Endometrial microvascular endothelial cells (primary cell): ENCODE measurements around the gene ARID5B. TPM values are rescaled to one million over a fixed set of nuclear protein-coding genes. Genes with fewer than 3 reads are reported as not detected.

Experiments used
- in situ Hi-C: cut with HindIII; loops from 2 replicates; pipeline ENCODE4 v1.10.0; 2017; ENCODE audit warnings: low sequenced_read_pairs, low pct_unique_long_range_greater_than_20kb; ENCODE audit errors: inconsistent ontology term
- total RNA-seq: library from RNA; depleted of rRNA; stranded (reverse); fragments of >200 nt; gene quantifications from one replicate; pipeline ENCODE4 v1.2.3, GENCODE V29; 2015; ENCODE audit errors: inconsistent ontology term

The ARID5B gene
- total RNA-seq, 1 donor from 2014 or later, result 3.4 TPM

DNA sequence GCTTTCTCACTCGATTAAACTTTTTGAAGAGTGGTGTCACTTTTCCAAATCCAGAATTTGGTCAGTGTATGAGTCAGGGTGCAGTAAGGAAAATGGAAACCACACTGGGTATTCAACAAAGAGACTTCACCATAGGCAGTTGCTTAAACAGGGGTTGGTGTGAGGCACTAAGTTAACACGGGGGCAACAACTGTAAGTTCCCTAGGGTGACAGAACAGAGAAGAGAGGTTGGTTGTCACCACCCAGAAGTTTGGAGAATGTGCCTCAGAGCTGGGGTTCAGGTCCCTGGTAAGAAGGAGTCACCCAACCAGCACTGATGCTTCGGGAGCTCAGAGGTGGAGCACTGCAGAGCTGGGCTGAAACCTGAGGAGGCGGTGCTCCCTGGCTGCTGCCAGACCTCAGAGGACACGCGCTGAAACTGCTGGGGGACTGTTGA lies 170.4 kb downstream of the ARID5B start:
- in situ Hi-C loops, result no loop called here

DNA sequence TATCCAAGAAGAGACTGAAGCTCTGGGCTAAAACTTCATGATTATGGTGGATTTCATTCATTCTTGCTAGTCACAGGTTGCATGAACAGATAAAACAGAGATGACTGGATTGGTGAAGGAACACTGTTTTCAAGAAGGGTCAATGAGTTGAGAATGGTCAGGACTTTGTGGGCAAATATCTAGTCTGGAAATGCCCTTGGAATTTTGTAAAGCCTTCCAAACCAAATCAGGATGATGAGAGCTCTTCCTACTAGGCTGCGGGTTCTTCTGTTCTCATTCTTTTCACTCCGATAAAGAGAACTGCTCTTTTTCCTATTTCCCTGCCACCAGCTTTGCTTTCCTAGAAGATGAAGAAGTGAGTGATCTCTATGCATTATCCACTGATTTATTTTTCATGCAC lies 171.4 kb downstream of the ARID5B start:
- in situ Hi-C loops, result no loop called here

DNA sequence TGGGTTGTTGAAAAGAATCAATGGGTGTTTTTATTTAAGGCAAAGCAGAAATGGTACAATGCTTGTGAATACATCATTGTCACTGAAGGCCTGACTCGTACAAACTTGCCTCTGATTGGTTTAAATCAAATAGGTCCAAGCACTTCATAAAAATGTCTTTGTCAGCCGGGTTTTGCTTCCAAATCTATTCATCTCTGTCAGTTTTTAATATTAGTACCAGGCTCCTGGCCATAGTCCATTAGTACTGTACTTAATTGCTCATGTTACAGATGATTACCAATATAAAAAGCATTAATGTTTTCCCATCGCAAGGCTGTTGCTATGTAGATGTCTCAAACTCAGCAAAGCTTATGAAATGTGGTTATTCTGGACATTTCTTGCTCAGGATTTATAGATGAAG lies 171.9 kb downstream of the ARID5B start:
- in situ Hi-C loops, result no loop called here

DNA sequence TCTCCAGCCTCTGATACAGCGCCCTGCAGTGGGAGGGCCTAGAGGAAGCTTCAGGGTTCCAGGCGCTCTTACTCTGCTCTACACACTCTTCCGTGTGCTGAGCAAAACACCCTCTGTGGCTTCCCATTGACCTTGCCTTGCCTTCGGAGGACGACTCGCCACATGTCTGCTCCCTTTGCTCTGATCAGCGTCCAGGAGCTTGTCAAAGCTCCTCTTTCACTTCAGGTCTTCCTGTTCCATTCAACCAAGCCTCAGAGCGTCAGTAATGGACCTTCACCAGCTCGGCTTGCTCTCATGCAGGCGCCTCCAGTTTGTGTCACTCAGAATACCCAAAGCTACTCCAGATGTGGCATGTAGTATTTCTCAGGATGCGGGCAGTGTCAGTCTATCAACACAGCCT lies 173.9 kb downstream of the ARID5B start:
- in situ Hi-C loops, result no loop called here

DNA sequence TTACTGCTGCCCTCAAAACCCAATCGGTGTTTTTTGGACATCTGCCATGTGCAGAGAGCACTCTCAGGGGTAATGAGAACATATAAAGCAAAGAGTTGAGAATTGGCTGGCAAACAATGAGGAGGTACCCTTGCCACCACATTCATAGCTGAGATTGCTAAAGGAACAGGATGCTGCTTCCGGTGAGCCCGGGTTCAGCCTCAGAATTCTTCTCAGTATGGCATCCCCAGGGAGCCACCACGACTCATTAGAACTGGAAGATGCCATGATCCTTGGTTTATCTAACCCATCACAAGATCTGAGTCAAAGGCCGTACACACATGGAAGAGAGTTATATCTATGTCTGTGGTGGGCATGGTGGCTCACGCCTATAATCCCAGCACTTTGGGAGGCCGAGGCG lies 174.4 kb downstream of the ARID5B start:
- in situ Hi-C loops, result no loop called here

DNA sequence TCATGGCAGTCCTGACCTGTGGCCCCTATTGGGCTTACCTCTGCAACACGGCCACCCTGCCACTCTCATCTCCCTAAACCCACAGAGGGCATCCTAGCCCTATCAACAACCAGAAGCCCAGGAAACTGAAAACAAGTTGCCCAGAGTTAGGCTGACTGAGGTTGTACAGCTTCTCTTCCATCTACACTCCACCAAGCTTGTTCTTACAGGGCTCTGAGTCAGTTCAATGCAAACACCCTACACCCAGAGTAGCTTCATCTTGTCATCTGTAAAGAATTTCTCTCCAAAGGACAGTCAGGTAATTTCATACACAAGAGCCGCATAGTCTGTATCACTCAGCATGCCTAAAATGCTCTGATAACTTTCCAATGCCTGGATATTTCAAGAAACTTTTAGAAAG lies 175.4 kb downstream of the ARID5B start:
- in situ Hi-C loops, result no loop called here

DNA sequence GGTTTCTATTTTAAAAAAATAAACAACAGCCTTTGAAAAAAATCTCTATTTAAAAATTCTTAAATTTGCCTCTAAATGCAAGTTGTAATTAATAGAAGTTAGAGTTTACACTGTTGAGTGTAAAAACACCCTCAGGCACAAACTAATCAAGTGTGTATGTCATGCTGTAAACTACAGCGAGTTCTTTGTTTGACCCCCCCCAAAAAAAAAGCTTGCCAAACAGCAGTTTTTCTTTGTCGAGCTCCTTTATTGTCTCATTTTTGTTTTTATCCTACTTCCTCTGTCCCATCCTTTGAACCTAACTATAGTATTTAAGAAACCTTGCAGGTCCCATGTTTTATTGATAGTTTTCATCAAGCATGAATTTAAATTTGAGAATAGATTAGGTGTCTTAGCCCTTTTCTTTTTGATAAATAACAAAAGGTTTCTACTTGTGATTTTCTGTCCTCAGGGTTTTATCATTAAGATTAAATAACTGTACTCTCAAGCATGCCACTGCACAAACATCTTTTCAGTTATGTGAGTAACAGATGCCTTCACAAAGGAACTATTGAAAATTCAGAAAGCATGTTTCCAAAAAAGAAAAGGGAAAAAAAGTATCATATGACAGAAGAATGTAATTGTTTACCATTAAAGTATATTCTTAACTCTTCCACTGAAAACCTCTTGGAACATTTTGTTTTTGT lies 176.0 kb downstream of the ARID5B start:
- in situ Hi-C loops, result no loop called here

DNA sequence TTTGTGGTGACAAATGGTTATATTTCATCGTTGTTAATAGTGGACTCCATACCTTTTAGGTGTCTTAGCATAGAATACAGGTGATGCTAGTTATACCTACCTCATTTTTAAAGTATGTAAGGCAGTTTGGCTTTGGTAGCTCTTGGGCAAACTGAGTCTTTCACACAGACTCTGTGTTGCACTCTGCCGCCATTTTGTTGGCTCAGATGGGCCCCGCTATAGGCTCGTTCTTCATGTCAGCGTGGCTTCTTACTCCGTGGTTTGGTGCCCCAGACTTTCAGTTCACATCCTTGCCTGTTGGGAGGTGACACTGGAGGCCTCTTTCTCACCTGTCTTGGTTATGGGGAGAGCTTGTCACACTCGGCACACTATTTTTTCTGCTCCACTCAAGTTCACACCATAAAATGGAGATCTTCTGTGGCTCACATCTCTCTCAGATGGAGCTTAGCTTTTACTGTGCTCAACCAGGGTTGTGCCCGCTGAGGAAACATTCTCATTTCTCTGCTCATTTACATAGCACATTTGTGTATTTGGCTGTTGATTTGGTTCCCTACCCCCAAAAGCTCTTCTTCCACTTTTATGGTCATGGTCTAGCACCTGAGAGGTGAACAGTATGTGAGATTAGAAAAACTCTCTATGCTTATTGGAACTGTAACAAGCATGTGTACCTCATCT lies 178.5 kb downstream of the ARID5B start:
- in situ Hi-C loops, result no loop called here

DNA sequence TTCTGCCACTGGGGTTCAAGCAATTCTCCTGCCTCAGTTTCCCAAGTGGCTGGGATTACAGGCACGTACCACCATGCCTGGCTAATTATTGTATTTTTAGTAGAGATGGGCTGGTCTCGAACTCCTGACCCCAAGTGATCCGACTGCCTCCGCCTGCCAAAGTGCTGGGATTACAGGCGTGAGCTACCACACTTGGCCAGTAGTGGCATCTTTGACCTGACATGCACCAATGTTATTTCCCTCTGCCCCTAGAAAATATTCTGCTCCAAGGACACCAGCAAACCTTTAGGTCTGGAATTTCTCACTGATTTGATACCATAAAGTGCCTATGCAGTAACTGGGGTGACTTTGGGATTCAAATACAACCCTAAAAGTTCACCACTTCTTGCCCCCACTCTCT lies 179.4 kb downstream of the ARID5B start:
- in situ Hi-C loops, result no loop called here

DNA sequence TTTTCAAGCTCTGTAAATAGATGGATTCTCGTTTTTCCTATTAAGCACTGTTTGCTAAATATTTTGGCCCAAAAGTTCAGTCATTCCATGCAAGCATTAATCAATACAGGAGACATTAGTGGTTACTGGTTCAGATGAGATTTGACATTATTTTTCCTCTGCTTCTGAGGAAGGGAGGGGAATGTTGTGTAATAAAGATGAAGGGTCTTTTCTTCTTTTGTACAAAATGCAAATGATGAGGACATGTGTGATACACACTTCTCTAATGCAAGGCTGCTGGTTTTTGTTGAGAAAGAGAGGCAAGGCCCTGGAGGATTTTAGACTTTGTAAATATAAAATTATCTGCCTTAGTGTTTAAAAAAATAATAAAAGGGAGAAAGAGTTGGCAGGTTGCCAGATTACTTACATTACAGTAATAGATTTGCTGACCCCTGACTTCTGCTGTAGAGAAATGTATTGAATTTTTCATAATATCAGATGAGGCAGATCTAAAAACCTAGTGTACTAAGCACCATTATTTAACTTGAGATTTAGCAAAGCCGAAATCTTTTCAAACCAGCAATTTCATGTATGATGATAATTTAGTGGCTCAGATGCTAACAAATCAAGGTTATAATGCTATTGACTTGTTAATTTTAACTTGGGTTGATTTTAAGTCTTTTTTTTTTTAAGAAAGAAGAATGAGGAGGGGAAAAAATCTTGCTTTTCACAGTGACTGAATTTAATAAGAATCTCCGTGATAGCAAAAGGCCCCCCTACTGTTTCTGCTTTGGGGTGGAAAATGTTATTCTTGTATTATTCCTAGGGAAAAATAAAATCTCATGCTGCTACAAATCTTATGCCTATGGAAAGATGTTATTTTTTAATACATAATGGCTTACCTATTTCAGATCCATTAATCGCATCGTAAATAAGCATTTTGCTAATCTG lies 180.1 kb downstream of the ARID5B start:
- in situ Hi-C loops, result no loop called here

DNA sequence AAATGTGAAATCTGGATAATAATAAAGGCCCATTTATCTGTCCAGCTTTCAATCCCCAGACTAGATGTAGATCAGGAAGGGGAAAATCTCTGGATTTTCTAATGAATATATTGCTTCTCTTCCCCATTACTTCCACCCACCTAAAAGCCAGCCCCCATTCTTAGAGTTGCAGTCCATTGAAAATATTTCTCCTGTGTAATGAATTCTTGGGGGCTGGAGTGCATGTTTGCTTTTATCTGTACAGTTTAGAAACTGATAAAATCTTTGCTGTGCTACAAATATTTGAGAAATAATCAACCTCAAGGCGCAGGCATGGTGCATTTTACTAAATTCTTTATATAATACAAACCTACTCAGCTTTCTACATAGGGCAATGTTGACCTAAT lies 180.8 kb downstream of the ARID5B start:
- in situ Hi-C loops, result no loop called here

DNA sequence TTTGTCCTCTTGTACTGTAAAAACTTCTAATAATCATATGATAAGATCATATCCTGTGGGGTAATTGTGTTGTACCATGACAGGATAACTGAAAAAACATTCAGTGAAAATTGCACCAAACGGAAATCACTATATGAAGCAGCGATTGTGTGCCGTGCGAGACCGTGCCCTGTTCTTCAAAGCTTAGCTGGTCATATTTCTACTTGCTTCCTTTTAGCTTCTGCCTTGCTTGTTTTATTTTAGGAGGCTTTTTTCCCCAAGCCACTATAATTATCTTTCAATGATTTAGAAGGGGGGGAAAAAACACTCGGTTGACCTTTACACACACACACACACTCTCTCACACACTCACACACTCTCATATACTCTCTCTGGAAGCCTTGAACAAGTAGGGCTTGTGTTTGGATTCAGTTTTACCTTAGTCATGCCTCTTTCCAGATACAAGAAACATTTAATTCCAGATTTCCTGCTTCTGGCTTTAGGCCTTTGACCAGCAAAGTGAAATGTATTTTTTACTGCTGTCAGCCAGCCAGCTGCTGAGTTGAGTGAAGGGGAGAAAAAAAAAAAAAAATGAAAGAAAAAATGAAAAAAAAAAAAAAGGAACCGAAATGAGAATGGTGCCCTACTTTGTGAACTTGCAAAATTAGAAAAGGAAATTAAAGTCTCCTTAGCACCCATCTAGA lies 181.4 kb downstream of the ARID5B start:
- in situ Hi-C loops, result no loop called here

DNA sequence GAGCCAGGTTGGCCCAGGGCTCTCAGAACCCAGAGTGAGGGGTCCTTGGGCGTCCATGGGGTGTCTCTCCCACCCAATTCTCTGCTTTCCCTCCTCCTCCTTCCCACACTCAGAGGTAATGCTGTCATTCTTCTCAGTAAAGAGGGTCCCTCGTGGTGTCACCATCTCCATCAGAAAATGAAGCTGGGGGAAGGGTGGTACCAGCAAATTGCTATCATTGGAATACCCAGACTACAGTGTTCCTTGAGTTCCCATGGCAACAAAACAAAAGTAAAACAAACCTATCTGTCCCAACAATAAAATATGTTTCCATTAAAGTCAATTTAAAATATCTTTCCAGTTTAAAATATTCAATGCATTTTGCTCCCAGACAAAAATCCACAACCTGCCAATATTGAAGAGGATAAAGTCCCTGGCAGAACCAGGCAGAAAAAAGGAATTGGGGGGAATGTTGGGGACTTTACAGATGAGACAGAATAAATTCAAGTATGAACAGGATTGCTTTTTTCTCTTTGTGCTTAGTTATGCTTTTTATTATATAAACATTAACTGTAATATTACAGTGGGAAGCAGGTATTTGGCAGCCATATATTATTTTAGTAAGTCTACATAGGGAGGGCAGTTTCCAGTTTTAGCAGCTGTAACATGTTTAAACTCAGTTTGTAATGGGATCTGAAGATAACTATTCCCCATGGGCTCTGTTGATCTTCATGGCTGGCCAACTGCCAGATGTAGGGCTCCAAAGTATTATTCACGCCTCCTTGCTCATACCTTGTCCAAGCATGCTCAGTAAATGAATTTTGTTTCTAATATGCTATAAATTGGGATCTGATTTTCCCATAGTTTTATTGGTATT lies 182.1 kb downstream of the ARID5B start:
- in situ Hi-C loops, result no loop called here

DNA sequence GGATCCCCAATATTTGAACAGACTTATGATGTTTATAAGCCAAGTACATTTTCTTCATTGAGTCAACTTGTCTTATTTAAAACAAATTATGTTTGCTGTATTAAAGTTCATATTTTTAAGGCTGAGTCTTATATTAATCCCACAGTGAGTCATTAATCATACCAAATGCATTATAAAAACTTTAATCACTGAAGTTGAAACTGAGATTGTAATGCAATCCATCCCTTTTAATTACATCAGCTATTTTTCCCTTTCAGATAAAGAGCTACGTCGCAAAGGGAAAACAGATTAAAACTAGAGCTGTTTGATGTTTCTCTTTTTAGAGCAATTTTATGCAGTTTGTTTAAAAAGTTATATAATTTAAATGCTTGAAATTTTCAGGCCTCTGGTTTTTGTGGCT lies 183.0 kb downstream of the ARID5B start:
- in situ Hi-C loops, result no loop called here

DNA sequence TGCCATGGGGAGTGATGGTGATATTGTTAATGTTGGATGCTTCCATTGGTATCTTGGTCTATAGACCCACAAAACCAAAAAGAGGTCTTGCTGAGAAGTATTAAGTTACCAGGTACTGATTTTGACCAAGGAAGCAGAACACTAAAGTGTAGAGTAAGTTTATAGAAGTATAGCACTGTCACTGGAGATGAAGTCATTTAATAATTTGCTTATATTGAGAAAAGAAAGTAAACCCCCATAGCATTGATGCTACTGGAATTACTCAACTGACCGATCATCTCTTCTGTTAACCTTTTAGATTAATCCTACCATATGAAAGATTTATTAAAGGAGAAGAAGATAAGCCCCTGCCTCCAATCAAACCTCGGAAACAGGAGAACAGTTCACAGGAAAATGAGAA lies 183.9 kb downstream of the ARID5B start:
- in situ Hi-C loops, result no loop called here

DNA sequence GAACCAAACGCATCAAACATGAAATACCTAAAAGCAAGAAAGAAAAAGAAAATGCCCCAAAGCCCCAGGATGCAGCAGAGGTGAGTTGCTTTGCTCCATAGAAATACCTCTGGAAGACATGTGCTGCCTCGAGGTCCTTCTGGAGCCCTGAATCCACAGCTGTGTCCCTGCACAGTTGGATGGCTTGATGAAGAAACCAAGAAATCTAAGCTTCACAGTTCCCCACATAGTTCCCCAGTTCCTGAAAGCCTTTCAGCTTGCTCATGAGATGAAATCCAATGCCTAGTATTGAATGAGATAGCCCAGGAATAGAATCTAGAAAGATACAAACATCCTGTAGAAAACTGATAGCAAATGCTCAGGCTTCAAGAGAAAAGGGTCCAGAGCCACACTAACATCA lies 184.3 kb downstream of the ARID5B start:
- in situ Hi-C loops, result no loop called here

DNA sequence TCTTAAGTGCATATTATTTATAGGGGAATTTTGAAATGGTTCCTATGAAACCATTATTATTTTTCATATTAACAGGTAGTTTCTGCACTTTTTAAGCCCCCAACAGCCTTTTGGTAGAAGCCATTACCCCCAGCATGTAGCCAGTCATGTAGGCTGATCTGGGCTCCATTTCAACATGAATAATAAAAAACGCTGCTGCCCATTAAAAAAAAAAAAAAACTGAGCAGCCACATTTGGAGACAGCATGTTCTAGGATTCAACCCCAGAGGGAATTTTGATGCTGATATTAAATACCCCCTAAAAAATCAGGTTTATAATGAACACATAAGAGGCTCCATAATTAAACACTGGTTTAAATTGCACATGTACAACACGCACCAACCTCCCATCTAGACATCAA lies 185.8 kb downstream of the ARID5B start:
- in situ Hi-C loops, result no loop called here

DNA sequence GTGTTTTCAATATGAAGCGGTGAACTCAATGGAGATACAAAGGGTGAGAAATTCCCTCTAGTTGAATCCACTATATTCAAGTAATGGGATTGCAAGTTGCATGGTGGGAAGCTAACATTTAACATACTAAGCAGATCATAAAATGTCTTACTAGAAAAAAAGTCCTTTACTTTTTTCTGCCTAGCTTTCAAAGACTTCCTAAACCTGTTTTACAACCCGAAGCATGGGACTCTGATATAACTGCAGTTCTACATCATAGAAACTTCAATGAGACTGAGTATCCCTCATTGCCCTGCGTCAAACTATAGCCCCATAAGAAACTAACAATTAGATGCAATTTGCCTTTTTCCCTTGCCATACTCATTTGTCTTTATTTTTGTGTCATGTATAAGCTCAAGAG lies 187.3 kb downstream of the ARID5B start:
- in situ Hi-C loops, result no loop called here
